Breast epithelium (tissue), 3 donors: Measurements from ENCODE around the gene ABCC4.

Experiments used
- CTCF ChIP-seq, 3 donors: fragments of 450-650 bp; IDR thresholded peaks; one replicate each; pipeline ENCODE4 v1.5.1; 2016 to 2017; ENCODE audit warnings: antibody characterized with exemption in 3 of 3, mild to moderate bottlenecking in 3 of 3, moderate library complexity in 3 of 3
- POLR2A ChIP-seq: fragments of 450-650 bp; IDR thresholded peaks from one replicate; pipeline ENCODE4 v1.6.1; 2016; ENCODE audit warnings: antibody characterized with exemption, mild to moderate bottlenecking, moderate library complexity
- POLR2AphosphoS5 ChIP-seq, 3 donors: sonication (generic); formaldehyde crosslinking; IDR thresholded peaks; one replicate each; pipeline ENCODE4 v1.6.1; 2017; ENCODE audit warnings: antibody characterized with exemption in 3 of 3

GRCh38 chr13:95255072-95255732 is 46.0 kb downstream of the ABCC4 start:
- TF ChIP-seq CTCF (IDR thresholded peaks at IDR 0.05) (no peak), POLR2A (no peak), POLR2AphosphoS5 (IDR thresholded peaks at IDR 0.05) (no peak)
